OCI-LY1 (cell line): ENCODE measurements around the gene SPDYE2.
"Not testable (repeated sequence)": the region's sequence is repeated elsewhere in the genome, so short reads cannot be mapped to it uniquely, and the experiment has no call there.

Experiments used
- EZH2 ChIP-seq: fragments of 200-600 bp; sonication (generic), shearing (Covaris generic); IDR thresholded peaks from 2 replicates; pipeline ENCODE4 v1.8.0; 2017; ENCODE audit warnings: borderline replicate concordance, mixed run types, mild to moderate bottlenecking, antibody characterized with exemption, low read length, moderate library complexity, mixed read lengths
- TF ChIP-seq, protein P1 (sequence below): fragments of 200-600 bp; sonication (generic), shearing (Covaris generic); IDR thresholded peaks from 2 replicates; pipeline ENCODE4 v1.5.1; 2017; ENCODE audit warnings: mild to moderate bottlenecking, antibody characterized with exemption, low read length, moderate library complexity, mixed read lengths

- TF ChIP-seq, protein P1, sequence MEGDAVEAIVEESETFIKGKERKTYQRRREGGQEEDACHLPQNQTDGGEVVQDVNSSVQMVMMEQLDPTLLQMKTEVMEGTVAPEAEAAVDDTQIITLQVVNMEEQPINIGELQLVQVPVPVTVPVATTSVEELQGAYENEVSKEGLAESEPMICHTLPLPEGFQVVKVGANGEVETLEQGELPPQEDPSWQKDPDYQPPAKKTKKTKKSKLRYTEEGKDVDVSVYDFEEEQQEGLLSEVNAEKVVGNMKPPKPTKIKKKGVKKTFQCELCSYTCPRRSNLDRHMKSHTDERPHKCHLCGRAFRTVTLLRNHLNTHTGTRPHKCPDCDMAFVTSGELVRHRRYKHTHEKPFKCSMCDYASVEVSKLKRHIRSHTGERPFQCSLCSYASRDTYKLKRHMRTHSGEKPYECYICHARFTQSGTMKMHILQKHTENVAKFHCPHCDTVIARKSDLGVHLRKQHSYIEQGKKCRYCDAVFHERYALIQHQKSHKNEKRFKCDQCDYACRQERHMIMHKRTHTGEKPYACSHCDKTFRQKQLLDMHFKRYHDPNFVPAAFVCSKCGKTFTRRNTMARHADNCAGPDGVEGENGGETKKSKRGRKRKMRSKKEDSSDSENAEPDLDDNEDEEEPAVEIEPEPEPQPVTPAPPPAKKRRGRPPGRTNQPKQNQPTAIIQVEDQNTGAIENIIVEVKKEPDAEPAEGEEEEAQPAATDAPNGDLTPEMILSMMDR, result not testable (repeated sequence)
- TF ChIP-seq EZH2, result not testable (repeated sequence)
Measured at GRCh38 chr7:102599699-102600098, 48.7 kb downstream of the SPDYE2 start.
